Measurements from ENCODE around the gene PRR5. TPM values are rescaled to one million over a fixed set of nuclear protein-coding genes. Genes with fewer than 3 reads are reported as not detected.
A peak's percentile ranks its signal among the peaks of the same experiment; 100 is the strongest.

The PRR5 gene
- total and polyA plus RNA-seq, 10 donors, result 31.3 to 85.6 (median 76.7) TPM

GRCh38 chr22:44723801-44724200 is 21.8 kb downstream of the PRR5 start:
- WGBS, 5 donors, result 92 to 100% (median 95%) methylated on average over 2 of the region's 2 CpGs
- TF ChIP-seq POLR2AphosphoS5 (IDR thresholded peaks at IDR 0.05) (no peak), POLR2A (IDR thresholded peaks at IDR 0.05) (no peak)
- TF ChIP-seq, protein P1, sequence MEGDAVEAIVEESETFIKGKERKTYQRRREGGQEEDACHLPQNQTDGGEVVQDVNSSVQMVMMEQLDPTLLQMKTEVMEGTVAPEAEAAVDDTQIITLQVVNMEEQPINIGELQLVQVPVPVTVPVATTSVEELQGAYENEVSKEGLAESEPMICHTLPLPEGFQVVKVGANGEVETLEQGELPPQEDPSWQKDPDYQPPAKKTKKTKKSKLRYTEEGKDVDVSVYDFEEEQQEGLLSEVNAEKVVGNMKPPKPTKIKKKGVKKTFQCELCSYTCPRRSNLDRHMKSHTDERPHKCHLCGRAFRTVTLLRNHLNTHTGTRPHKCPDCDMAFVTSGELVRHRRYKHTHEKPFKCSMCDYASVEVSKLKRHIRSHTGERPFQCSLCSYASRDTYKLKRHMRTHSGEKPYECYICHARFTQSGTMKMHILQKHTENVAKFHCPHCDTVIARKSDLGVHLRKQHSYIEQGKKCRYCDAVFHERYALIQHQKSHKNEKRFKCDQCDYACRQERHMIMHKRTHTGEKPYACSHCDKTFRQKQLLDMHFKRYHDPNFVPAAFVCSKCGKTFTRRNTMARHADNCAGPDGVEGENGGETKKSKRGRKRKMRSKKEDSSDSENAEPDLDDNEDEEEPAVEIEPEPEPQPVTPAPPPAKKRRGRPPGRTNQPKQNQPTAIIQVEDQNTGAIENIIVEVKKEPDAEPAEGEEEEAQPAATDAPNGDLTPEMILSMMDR (IDR thresholded peaks at IDR 0.05 in 8 of 11, conservative IDR thresholded peaks at IDR 0.05 in 3 of 11), result no peak
- H3K27me3 ChIP-seq (replicated peaks in 1 of 7), result no peaks in the 10 kb centered on the region
- intact Hi-C loops (cut with DNase I; ENCODE audit: low total_unique reads), result no loop called here
- no peak overlapping the region for H3K27ac ChIP-seq
- H3K9me3 ChIP-seq, result no peaks in the 10 kb centered on the region
- DNase-seq, result no peak
- H3K4me3 ChIP-seq, result no peak overlapping the region
- peaks cover 0 to 94% (median 23%) of the 10 kb centered on the region in 6 donors for H3K36me3 ChIP-seq
- H3K4me1 ChIP-seq, result peaks cover 7 to 63% (median 32%) of the 10 kb centered on the region in 6 donors

DNA sequence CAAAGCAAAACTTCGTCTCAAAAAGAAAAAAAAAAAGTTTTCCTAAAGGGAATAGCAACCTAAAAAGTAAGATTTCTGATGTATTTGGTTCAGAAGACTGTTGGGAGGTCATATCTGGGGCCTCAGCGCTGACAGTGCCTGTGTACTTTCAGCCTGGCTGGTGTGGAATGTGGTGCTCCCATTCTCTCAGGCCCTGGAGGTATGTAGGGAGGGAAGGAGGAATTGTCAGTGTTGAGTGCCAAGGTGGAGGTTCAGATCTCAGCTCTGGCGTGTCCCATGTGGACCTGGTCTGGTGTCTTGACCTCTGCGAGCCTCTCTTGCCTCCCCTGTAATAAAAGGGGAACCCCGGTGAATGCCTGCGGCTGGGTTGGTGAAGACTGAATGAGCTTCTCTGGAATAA is 22.4 kb downstream of the PRR5 start:
- TF ChIP-seq POLR2A (IDR thresholded peaks at IDR 0.05), result no peak
- TF ChIP-seq, protein P1 (IDR thresholded peaks at IDR 0.05 in 8 of 11, conservative IDR thresholded peaks at IDR 0.05 in 3 of 11), result no peak
- intact Hi-C loops (cut with DNase I; ENCODE audit: low total_unique reads), result no loop called here
- Histone ChIP-seq H3K27me3 (replicated peaks in 1 of 7) (no peaks in the 10 kb centered on the region), H3K4me1 (peaks cover 13 to 63% (median 34%) of the 10 kb centered on the region in 6 donors), H3K36me3 (peaks cover 0 to 95% (median 23%) of the 10 kb centered on the region in 6 donors), H3K4me3 (no peak overlapping the region), H3K27ac (no peak overlapping the region), H3K9me3 (no peaks in the 10 kb centered on the region)
- 85 to 94% (median 91%) methylated on average over 6 of the region's 6 CpGs for WGBS, 5 donors
- DNase-seq, result no peak

GRCh38 chr22:44724859-44725258 is 22.9 kb downstream of the PRR5 start:
- peaks cover 15 to 63% (median 37%) of the 10 kb centered on the region in 6 donors for H3K4me1 ChIP-seq
- no peak overlapping the region for H3K4me3 ChIP-seq
- peaks cover 0 to 95% (median 23%) of the 10 kb centered on the region in 6 donors for H3K36me3 ChIP-seq
- H3K27me3 ChIP-seq (replicated peaks in 1 of 7), result no peaks in the 10 kb centered on the region
- DNase-seq, result no peak
- intact Hi-C loops (cut with DNase I; ENCODE audit: low total_unique reads), result no loop called here
- TF ChIP-seq POLR2A (IDR thresholded peaks at IDR 0.05) (no peak), POLR2AphosphoS5 (IDR thresholded peaks at IDR 0.05) (no peak)
- TF ChIP-seq, protein P1 (IDR thresholded peaks at IDR 0.05 in 8 of 11, conservative IDR thresholded peaks at IDR 0.05 in 3 of 11), result no peak
- no peaks in the 10 kb centered on the region for H3K9me3 ChIP-seq
- no peak overlapping the region for H3K27ac ChIP-seq
- 88 to 95% (median 92%) methylated on average over 8 of the region's 8 CpGs for WGBS, 5 donors

GRCh38 chr22:44726439-44726838 is 24.4 kb downstream of the PRR5 start:
- TF ChIP-seq POLR2A (IDR thresholded peaks at IDR 0.05) (no peak), POLR2AphosphoS5 (IDR thresholded peaks at IDR 0.05) (no peak)
- TF ChIP-seq, protein P1 (IDR thresholded peaks at IDR 0.05 in 8 of 11, conservative IDR thresholded peaks at IDR 0.05 in 3 of 11), result no peak
- Histone ChIP-seq H3K27ac (peak overlapping the region in 5 of 8 donors; percentile 73 to 82 (median 76)), H3K9me3 (no peaks in the 10 kb centered on the region), H3K36me3 (peaks cover 0 to 95% (median 23%) of the 10 kb centered on the region in 6 donors), H3K27me3 (replicated peaks in 1 of 7) (no peaks in the 10 kb centered on the region), H3K4me1 (peaks cover 15 to 64% (median 44%) of the 10 kb centered on the region in 6 donors), H3K4me3 (no peak overlapping the region)
- peak; percentile 71 for DNase-seq
- 91 to 100% (median 98%) methylated on average over 2 to 11 of the region's 11 CpGs for WGBS, 5 donors
- intact Hi-C loops (cut with DNase I; ENCODE audit: low total_unique reads), result no loop called here
